ENCODE data around the gene TAGAP.

DNA sequence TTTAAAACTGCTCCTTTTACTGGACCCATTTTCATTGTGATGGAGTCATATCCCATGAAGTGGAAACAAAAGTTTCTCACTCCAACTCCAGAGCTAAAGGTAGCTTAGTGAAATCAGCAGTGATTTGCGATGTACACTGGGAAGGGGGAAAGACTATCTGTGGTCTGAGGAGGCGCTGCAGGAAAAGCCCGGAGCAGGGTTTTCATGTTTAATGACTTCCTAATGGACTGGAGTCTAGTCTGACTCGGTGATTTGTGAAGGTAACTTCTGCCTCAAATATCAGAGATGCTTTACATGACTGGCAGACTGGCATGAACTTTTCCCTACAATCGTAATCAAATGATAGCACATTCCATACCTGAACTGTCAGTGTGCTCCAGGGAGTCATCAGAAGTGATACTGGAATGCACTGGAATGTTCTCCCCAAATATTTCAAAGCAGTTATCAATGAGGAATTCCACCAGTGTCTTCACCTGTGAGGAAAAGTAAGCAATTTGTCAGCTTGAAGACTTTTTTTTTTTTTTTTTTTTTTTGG lies 7.0 kb downstream of the TAGAP start:
- TF ChIP-seq, protein P1, sequence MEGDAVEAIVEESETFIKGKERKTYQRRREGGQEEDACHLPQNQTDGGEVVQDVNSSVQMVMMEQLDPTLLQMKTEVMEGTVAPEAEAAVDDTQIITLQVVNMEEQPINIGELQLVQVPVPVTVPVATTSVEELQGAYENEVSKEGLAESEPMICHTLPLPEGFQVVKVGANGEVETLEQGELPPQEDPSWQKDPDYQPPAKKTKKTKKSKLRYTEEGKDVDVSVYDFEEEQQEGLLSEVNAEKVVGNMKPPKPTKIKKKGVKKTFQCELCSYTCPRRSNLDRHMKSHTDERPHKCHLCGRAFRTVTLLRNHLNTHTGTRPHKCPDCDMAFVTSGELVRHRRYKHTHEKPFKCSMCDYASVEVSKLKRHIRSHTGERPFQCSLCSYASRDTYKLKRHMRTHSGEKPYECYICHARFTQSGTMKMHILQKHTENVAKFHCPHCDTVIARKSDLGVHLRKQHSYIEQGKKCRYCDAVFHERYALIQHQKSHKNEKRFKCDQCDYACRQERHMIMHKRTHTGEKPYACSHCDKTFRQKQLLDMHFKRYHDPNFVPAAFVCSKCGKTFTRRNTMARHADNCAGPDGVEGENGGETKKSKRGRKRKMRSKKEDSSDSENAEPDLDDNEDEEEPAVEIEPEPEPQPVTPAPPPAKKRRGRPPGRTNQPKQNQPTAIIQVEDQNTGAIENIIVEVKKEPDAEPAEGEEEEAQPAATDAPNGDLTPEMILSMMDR (IDR thresholded peaks at IDR 0.05) = no peak
- no peak for TF ChIP-seq POLR2A (IDR thresholded peaks at IDR 0.05)
- no peak for TF ChIP-seq EP300 (IDR thresholded peaks at IDR 0.05)
